ENCODE data around the gene EPS8L3. TPM values are rescaled to one million over a fixed set of nuclear protein-coding genes. Genes with fewer than 3 reads are reported as not detected.

EPS8L3 gene
- total and polyA plus RNA-seq, 9 of the 15 experiments (the other 6 are each of a cell fraction or from before 2014, with no cell fraction given), result 0.09 to 0.42 (median 0.14) TPM; not detected in 5

DNA sequence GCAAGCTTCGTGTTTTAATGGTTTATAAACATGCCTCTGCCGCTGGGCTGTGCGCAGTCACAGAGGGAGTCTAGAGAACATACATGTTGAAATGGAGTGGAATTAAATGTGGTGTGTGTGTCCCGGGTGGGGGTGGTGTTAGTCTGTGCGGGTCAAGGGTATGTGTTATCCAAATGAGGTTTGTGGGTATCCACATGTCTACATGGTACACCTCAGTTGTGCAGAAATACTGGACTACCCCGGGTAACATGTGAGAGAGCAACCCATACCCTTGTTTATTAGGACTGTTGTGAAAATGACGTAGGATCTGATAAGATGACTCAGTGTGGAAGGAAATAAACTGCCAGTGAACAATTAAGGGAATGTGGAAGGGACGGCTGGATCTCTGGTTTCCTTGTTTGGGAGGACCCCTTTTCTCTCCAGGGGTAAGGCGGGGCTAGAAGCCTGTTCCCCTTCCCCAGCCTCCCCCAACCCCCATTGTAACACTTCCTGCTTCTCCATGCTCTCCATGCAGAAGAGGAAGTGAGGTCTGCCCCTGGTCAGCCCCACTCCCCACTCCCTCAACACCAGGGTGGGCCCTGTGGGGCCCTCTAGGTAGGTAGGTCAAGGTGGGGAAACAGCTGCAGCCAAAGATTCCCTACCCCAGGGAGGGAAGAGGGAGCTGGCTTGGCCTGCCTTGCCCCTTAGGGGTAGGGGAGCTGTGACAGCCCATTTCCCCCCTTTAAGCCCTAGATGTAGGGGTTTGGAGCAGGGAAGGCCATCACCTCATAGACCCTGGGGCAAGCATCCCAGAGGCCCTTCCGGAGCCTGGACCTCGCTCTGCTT lies 690 bp downstream of the EPS8L3 start (continued):
- TF ChIP-seq ZFP91 (CRISPR knock-in tag; IDR thresholded peaks at IDR 0.05), result no peak
- TF ChIP-seq, protein P1, sequence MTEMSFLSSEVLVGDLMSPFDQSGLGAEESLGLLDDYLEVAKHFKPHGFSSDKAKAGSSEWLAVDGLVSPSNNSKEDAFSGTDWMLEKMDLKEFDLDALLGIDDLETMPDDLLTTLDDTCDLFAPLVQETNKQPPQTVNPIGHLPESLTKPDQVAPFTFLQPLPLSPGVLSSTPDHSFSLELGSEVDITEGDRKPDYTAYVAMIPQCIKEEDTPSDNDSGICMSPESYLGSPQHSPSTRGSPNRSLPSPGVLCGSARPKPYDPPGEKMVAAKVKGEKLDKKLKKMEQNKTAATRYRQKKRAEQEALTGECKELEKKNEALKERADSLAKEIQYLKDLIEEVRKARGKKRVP (CRISPR knock-in tag; IDR thresholded peaks at IDR 0.05), result peak; percentile 71
- TF ChIP-seq ZNF75A (CRISPR knock-in tag; IDR thresholded peaks at IDR 0.05), result no peak
- TF ChIP-seq ZNF280A (IDR thresholded peaks at IDR 0.05; ENCODE audit: low read depth, partially characterized antibody), result no peak
- TF ChIP-seq MECOM (CRISPR knock-in tag; IDR thresholded peaks at IDR 0.05), result peak; percentile 48; the same call in 1 of the 2 replicates
- peak in 1 of 2 experiments; percentile 64; a peak in 2 of 4 replicates for TF ChIP-seq MAZ (CRISPR knock-in tag; conservative IDR thresholded peaks at IDR 0.05 in 1 of 2, IDR thresholded peaks at IDR 0.05 in 1 of 2)
- no peak for TF ChIP-seq TOE1 (IDR thresholded peaks at IDR 0.05; ENCODE audit: borderline replicate concordance)
- no peak for TF ChIP-seq TOE1 (CRISPR knock-in tag; IDR thresholded peaks at IDR 0.05; ENCODE audit: borderline replicate concordance, low read depth)
- TF ChIP-seq CBX3 (IDR thresholded peaks at IDR 0.05; ENCODE audit: borderline replicate concordance in 1 of 2, low read length in 2 of 2), result no peak
- TF ChIP-seq ZNF507 (tag; conservative IDR thresholded peaks at IDR 0.05), result no peak
- no peak for TF ChIP-seq SOX6 (IDR thresholded peaks at IDR 0.05)
- TF ChIP-seq E4F1 (CRISPR knock-in tag; IDR thresholded peaks at IDR 0.05; ENCODE audit: borderline replicate concordance), result no peak
- TF ChIP-seq MEIS2 (IDR thresholded peaks at IDR 0.05; ENCODE audit: partially characterized antibody), result no peak
- TF ChIP-seq HNRNPUL1 (IDR thresholded peaks at IDR 0.05; ENCODE audit: low read length), result no peak
- TF ChIP-seq, protein P2, sequence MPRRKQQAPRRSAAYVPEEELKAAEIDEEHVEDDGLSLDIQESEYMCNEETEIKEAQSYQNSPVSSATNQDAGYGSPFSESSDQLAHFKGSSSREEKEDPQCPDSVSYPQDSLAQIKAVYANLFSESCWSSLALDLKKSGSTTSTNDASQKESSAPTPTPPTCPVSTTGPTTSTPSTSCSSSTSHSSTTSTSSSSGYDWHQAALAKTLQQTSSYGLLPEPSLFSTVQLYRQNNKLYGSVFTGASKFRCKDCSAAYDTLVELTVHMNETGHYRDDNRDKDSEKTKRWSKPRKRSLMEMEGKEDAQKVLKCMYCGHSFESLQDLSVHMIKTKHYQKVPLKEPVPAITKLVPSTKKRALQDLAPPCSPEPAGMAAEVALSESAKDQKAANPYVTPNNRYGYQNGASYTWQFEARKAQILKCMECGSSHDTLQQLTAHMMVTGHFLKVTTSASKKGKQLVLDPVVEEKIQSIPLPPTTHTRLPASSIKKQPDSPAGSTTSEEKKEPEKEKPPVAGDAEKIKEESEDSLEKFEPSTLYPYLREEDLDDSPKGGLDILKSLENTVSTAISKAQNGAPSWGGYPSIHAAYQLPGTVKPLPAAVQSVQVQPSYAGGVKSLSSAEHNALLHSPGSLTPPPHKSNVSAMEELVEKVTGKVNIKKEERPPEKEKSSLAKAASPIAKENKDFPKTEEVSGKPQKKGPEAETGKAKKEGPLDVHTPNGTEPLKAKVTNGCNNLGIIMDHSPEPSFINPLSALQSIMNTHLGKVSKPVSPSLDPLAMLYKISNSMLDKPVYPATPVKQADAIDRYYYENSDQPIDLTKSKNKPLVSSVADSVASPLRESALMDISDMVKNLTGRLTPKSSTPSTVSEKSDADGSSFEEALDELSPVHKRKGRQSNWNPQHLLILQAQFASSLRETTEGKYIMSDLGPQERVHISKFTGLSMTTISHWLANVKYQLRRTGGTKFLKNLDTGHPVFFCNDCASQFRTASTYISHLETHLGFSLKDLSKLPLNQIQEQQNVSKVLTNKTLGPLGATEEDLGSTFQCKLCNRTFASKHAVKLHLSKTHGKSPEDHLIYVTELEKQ (CRISPR knock-in tag; IDR thresholded peaks at IDR 0.05), result 0 out of 2 replicates have a peak, but pooled peaks have one; percentile 54
- TF ChIP-seq ZNF274 (IDR thresholded peaks at IDR 0.05; ENCODE audit: borderline replicate concordance, low read depth, low read length), result no peak
